ENCODE measurements around the gene FCHSD2. TPM values are rescaled to one million over a fixed set of nuclear protein-coding genes. Genes with fewer than 3 reads are reported as not detected.

FCHSD2 gene
- total and polyA plus RNA-seq, 2 of the 13 experiments (the other 11 are each of a cell fraction or from before 2014, with no cell fraction given), result 20.5 to 24.8 TPM

DNA sequence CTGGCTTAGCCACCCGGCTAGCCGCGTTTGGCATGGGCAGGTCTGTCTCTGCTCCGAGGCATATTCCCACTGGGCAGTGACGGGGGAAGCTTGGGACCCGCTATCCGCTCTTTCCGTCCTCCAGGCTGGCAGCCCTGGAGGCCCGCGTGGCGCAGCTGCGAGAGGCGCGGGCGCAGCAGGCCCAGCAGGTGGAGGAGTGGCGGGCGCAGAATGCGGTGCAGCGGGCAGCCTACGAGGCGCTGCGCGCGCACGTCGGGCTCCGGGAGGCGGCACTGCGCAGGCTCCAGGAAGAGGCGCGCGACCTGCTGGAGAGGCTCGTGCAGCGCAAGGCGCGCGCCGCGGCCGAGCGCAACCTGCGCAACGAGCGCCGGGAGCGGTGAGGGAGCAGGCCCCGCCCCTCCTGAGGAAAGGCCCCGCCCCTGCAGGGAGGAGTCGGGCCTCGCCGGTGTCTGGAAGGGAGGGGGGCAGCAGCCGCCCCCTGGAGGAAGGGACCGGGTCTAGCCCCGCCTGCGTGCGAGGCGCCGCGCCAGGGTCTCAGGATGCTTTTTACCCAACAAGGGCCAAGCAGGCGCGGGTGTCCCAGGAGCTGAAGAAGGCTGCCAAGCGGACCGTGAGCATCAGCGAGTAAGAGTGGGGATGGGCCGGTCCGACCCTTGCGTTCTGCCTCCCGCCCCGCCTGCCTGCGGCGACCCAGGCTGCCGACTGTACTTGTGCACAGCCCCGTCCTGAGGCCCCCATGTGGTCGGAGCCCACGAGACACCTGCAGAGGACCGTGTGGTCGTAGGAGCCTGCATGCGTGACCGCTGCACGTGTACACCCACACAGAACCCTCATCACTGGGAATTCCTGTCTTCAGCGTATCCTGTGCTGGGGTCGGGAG lies 320.0 kb downstream of the FCHSD2 start:
- BruUV-seq (replicated peaks), result no TSS peak
- H3K79me2 ChIP-seq (ENCODE audit: insufficient read depth, low read length), result no peaks in the 10 kb centered on the region
- H3K36me3 ChIP-seq (replicated peaks in 1 of 2; ENCODE audit: control insufficient read depth in 1 of 2, insufficient read depth in 2 of 2, low read length in 2 of 2), result peaks cover 0 to 2% of the 10 kb centered on the region in 2 experiments; a peak in 2 of 5 replicates
- peak overlapping the region; percentile 58 for H3K4me2 ChIP-seq (ENCODE audit: low read depth, low read length)
- DNase-seq (ENCODE audit: low spot score) (peak; percentile 54), ATAC-seq (peak; percentile 55), FAIRE-seq (no peak)
- no peaks in the 10 kb centered on the region for H4K20me1 ChIP-seq (ENCODE audit: insufficient read depth, low read length)
- ChIA-PET CTCF (ENCODE audit: low intra/inter-chr PET ratio, low total read pairs) (interaction anchor here (0.8 kb wide), 1 partner anchor 97 kb away, joined by 4 read pairs; no protein-coding TSS in a partner anchor), POLR2A (no interaction called here)
- in situ Hi-C loops (cut with HindIII; ENCODE audit: extremely low pct_ligation_motif_present, low pct_unique_long_range_greater_than_20kb), result no loop called here
- WGBS (ENCODE audit: low lambda C conversion rate), result 88% methylated on average over 40 of the region's 82 CpGs
- intact Hi-C loops (cut with micrococcal nuclease; ENCODE audit: unreplicated experiment), result no loop called here
- peaks cover 14% of the 10 kb centered on the region for H3K4me1 ChIP-seq (ENCODE audit: insufficient read depth, low read length)
- no peaks in the 10 kb centered on the region for H3K9me3 ChIP-seq (ENCODE audit: low read length)
- no peaks in the 10 kb centered on the region for H3K27me3 ChIP-seq (ENCODE audit: control insufficient read depth in 1 of 2, insufficient read depth in 2 of 2, low read length in 2 of 2)
- peak overlapping the region in 2 of 3 experiments; percentile 21 to 50; a peak in 3 of 6 replicates for H3K4me3 ChIP-seq (replicated peaks in 1 of 3; ENCODE audit: insufficient read depth in 1 of 3, low read depth in 2 of 3, low read length in 3 of 3)
- no peak overlapping the region for H2AFZ ChIP-seq (ENCODE audit: low read length)
- H3K9ac ChIP-seq (ENCODE audit: insufficient read depth, low read depth, low read length), result peak overlapping the region; percentile 54; the same call in 1 of the 2 replicates
- H3K27ac ChIP-seq (ENCODE audit: extremely low read length, insufficient read depth, low read length), result peak overlapping the region; percentile 38
- 0 out of 2 replicates have a peak, but pooled peaks have one; percentile 62 for TF ChIP-seq IRX3 (CRISPR knock-in tag; IDR thresholded peaks at IDR 0.05; ENCODE audit: borderline replicate concordance, low read depth)
- TF ChIP-seq, protein P1, sequence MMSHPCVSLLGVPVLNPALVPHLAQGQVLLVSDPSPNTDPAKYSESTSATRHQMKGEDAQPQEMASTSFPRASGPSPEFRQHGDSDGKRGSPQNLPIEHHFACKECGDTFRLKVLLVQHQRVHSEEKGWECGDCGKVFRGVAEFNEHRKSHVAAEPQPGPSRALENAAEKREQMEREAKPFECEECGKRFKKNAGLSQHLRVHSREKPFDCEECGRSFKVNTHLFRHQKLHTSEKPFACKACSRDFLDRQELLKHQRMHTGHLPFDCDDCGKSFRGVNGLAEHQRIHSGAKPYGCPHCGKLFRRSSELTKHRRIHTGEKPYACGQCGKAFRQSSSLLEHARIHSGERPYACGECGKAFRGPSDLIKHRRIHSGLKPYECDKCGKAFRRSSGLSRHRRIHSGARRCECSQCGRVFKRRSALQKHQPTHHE (CRISPR knock-in tag; IDR thresholded peaks at IDR 0.05; ENCODE audit: borderline replicate concordance), result no peak
- TF ChIP-seq ZNF317 (CRISPR knock-in tag; IDR thresholded peaks at IDR 0.05), result no peak
- no peak for TF ChIP-seq RARA (CRISPR knock-in tag; IDR thresholded peaks at IDR 0.05)
- TF ChIP-seq ZNF264 (CRISPR knock-in tag; IDR thresholded peaks at IDR 0.05), result no peak
- TF ChIP-seq ZNF343 (CRISPR knock-in tag; IDR thresholded peaks at IDR 0.05), result no peak
- TF ChIP-seq BRCA1 (CRISPR knock-in tag; IDR thresholded peaks at IDR 0.05), result no peak
- TF ChIP-seq, protein P2, sequence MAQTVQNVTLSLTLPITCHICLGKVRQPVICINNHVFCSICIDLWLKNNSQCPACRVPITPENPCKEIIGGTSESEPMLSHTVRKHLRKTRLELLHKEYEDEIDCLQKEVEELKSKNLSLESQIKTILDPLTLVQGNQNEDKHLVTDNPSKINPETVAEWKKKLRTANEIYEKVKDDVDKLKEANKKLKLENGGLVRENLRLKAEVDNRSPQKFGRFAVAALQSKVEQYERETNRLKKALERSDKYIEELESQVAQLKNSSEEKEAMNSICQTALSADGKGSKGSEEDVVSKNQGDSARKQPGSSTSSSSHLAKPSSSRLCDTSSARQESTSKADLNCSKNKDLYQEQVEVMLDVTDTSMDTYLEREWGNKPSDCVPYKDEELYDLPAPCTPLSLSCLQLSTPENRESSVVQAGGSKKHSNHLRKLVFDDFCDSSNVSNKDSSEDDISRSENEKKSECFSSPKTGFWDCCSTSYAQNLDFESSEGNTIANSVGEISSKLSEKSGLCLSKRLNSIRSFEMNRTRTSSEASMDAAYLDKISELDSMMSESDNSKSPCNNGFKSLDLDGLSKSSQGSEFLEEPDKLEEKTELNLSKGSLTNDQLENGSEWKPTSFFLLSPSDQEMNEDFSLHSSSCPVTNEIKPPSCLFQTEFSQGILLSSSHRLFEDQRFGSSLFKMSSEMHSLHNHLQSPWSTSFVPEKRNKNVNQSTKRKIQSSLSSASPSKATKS (CRISPR knock-in tag; IDR thresholded peaks at IDR 0.05), result no peak
- no peak for TF ChIP-seq FOXC1 (CRISPR knock-in tag; IDR thresholded peaks at IDR 0.05; ENCODE audit: borderline replicate concordance)
- no peak for TF ChIP-seq NFIB (CRISPR knock-in tag; IDR thresholded peaks at IDR 0.05; ENCODE audit: borderline replicate concordance)
- TF ChIP-seq SNRNP70 (IDR thresholded peaks at IDR 0.05; ENCODE audit: low read depth, low read length), result peak; percentile 94
- no peak for TF ChIP-seq TBX2 (CRISPR knock-in tag; IDR thresholded peaks at IDR 0.05; ENCODE audit: borderline replicate concordance)
- TF ChIP-seq, protein P3, sequence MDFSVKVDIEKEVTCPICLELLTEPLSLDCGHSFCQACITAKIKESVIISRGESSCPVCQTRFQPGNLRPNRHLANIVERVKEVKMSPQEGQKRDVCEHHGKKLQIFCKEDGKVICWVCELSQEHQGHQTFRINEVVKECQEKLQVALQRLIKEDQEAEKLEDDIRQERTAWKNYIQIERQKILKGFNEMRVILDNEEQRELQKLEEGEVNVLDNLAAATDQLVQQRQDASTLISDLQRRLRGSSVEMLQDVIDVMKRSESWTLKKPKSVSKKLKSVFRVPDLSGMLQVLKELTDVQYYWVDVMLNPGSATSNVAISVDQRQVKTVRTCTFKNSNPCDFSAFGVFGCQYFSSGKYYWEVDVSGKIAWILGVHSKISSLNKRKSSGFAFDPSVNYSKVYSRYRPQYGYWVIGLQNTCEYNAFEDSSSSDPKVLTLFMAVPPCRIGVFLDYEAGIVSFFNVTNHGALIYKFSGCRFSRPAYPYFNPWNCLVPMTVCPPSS (IDR thresholded peaks at IDR 0.05), result no peak
- TF ChIP-seq CBX5 (CRISPR knock-in tag; IDR thresholded peaks at IDR 0.05; ENCODE audit: borderline replicate concordance), result no peak
- peak; percentile 48; the same call in 1 of the 2 replicates for TF ChIP-seq MYC (CRISPR knock-in tag; IDR thresholded peaks at IDR 0.05; ENCODE audit: borderline replicate concordance)
- TF ChIP-seq, protein P4, sequence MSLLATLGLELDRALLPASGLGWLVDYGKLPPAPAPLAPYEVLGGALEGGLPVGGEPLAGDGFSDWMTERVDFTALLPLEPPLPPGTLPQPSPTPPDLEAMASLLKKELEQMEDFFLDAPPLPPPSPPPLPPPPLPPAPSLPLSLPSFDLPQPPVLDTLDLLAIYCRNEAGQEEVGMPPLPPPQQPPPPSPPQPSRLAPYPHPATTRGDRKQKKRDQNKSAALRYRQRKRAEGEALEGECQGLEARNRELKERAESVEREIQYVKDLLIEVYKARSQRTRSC (CRISPR knock-in tag; IDR thresholded peaks at IDR 0.05; ENCODE audit: low read depth), result no peak
- no peak; the same call in 1 of the 2 replicates for TF ChIP-seq ARHGAP35 (CRISPR knock-in tag; IDR thresholded peaks at IDR 0.05; ENCODE audit: borderline replicate concordance)
- no peak for TF ChIP-seq U2AF2 (IDR thresholded peaks at IDR 0.05; ENCODE audit: low read depth, low read length)
